Measurements from ENCODE around the gene TPRG1. TPM values are rescaled to one million over a fixed set of nuclear protein-coding genes. Genes with fewer than 3 reads are reported as not detected.

Gene TPRG1
- total RNA-seq, 1 donor from 2014 or later: 3.3 TPM

GRCh38 chr3:189297932-189298331 lies 126.2 kb downstream of the TPRG1 start:
- no peak for TF ChIP-seq CTCF (IDR thresholded peaks at IDR 0.05; ENCODE audit: unreplicated experiment)
- H3K9me3 Mint-ChIP-seq: no peaks in the 10 kb centered on the region
- H3K36me3 Mint-ChIP-seq: no peaks in the 10 kb centered on the region
- peaks cover 51% of the 10 kb centered on the region for H3K4me1 Mint-ChIP-seq
- H3K4me3 Mint-ChIP-seq: no peak overlapping the region
- no peak for DNase-seq (ENCODE audit: low spot score in 2 of 2, unreplicated experiment in 2 of 2)
- no peak overlapping the region for H3K27ac Mint-ChIP-seq
- no peaks in the 10 kb centered on the region for H3K27me3 Mint-ChIP-seq (ENCODE audit: low read depth)

- no peak overlapping the region for H3K27ac Mint-ChIP-seq
- H3K36me3 Mint-ChIP-seq: no peaks in the 10 kb centered on the region
- TF ChIP-seq CTCF (IDR thresholded peaks at IDR 0.05; ENCODE audit: unreplicated experiment): no peak
- peaks cover 51% of the 10 kb centered on the region for H3K4me1 Mint-ChIP-seq
- no peaks in the 10 kb centered on the region for H3K9me3 Mint-ChIP-seq
- no peak for DNase-seq (ENCODE audit: low spot score in 2 of 2, unreplicated experiment in 2 of 2)
- no peaks in the 10 kb centered on the region for H3K27me3 Mint-ChIP-seq (ENCODE audit: low read depth)
- no peak overlapping the region for H3K4me3 Mint-ChIP-seq
Measured at GRCh38 chr3:189298469-189299375, 127.0 kb downstream of the TPRG1 start.

- Mint-ChIP-seq H3K36me3 (no peaks in the 10 kb centered on the region), H3K9me3 (no peaks in the 10 kb centered on the region), H3K4me1 (peaks cover 55% of the 10 kb centered on the region), H3K27ac (no peak overlapping the region), H3K4me3 (no peak overlapping the region), H3K27me3 (ENCODE audit: low read depth) (no peaks in the 10 kb centered on the region)
- no peak for TF ChIP-seq CTCF (IDR thresholded peaks at IDR 0.05; ENCODE audit: unreplicated experiment)
- no peak for DNase-seq (ENCODE audit: low spot score in 2 of 2, unreplicated experiment in 2 of 2)
Measured at GRCh38 chr3:189300345-189300744, 128.6 kb downstream of the TPRG1 start.

GRCh38 chr3:189301479-189301878 lies 129.7 kb downstream of the TPRG1 start:
- Mint-ChIP-seq H3K9me3 (no peaks in the 10 kb centered on the region), H3K36me3 (no peaks in the 10 kb centered on the region), H3K27me3 (ENCODE audit: low read depth) (no peaks in the 10 kb centered on the region), H3K4me3 (no peak overlapping the region), H3K27ac (no peak overlapping the region), H3K4me1 (peaks cover 62% of the 10 kb centered on the region)
- TF ChIP-seq CTCF (IDR thresholded peaks at IDR 0.05; ENCODE audit: unreplicated experiment): no peak
- no peak for DNase-seq (ENCODE audit: low spot score in 2 of 2, unreplicated experiment in 2 of 2)

- peak overlapping the region; percentile 93 for H3K27ac Mint-ChIP-seq
- H3K9me3 Mint-ChIP-seq: no peaks in the 10 kb centered on the region
- H3K36me3 Mint-ChIP-seq: no peaks in the 10 kb centered on the region
- TF ChIP-seq CTCF (IDR thresholded peaks at IDR 0.05; ENCODE audit: unreplicated experiment): no peak
- H3K27me3 Mint-ChIP-seq (ENCODE audit: low read depth): no peaks in the 10 kb centered on the region
- no peak overlapping the region for H3K4me3 Mint-ChIP-seq
- no peak for DNase-seq (ENCODE audit: low spot score in 2 of 2, unreplicated experiment in 2 of 2)
- peaks cover 67% of the 10 kb centered on the region for H3K4me1 Mint-ChIP-seq
Measured at GRCh38 chr3:189303584-189303983, 131.8 kb downstream of the TPRG1 start.
